ENCODE measurements around the gene CIBAR2. TPM values are rescaled to one million over a fixed set of nuclear protein-coding genes. Genes with fewer than 3 reads are reported as not detected.
A peak's percentile ranks its signal among the peaks of the same experiment; 100 is the strongest.

The CIBAR2 gene
- total RNA-seq, 1 experiment from 2014 or later, result not detected

- H3K4me1 ChIP-seq (ENCODE audit: low read length), result no peaks in the 10 kb centered on the region
- no peak overlapping the region for H3K4me2 ChIP-seq (ENCODE audit: low read depth, low read length, poor library complexity, severe bottlenecking)
- DNase-seq, result peak; percentile 11
- H3K4me3 ChIP-seq (ENCODE audit: low read length), result no peak overlapping the region
- H3K9me3 ChIP-seq (ENCODE audit: low read length), result no peaks in the 10 kb centered on the region
- no peaks in the 10 kb centered on the region for H3K27me3 ChIP-seq (ENCODE audit: low read length)
- no peak overlapping the region for H2AFZ ChIP-seq (ENCODE audit: low read length)
- no peaks in the 10 kb centered on the region for H4K20me1 ChIP-seq (ENCODE audit: insufficient read depth, low read depth, low read length)
- no peaks in the 10 kb centered on the region for H3K9me2 ChIP-seq (replicated peaks; ENCODE audit: insufficient read depth, low read length)
- no peak overlapping the region for H3K9ac ChIP-seq (ENCODE audit: low read length)
- no peaks in the 10 kb centered on the region for H3K79me2 ChIP-seq (ENCODE audit: low read length)
- no peaks in the 10 kb centered on the region for H3K36me3 ChIP-seq (ENCODE audit: insufficient read depth, low read length)
- no peak overlapping the region for H3K27ac ChIP-seq (ENCODE audit: low read length)
These were observed 16.0 kb upstream of the CIBAR2 start for GRCh38 chr16:85128079-85128837.

GRCh38 chr16:85127379-85127723, 15.1 kb upstream of the CIBAR2 start:
- H3K4me3 ChIP-seq (ENCODE audit: low read length), result no peak overlapping the region
- H3K27me3 ChIP-seq (ENCODE audit: low read length), result no peaks in the 10 kb centered on the region
- H3K9me3 ChIP-seq (ENCODE audit: low read length), result no peaks in the 10 kb centered on the region
- no peak overlapping the region for H3K9ac ChIP-seq (ENCODE audit: low read length)
- H3K9me2 ChIP-seq (replicated peaks; ENCODE audit: insufficient read depth, low read length), result no peaks in the 10 kb centered on the region
- H4K20me1 ChIP-seq (ENCODE audit: insufficient read depth, low read depth, low read length), result no peaks in the 10 kb centered on the region
- H3K27ac ChIP-seq (ENCODE audit: low read length), result no peak overlapping the region
- H2AFZ ChIP-seq (ENCODE audit: low read length), result no peak overlapping the region
- H3K36me3 ChIP-seq (ENCODE audit: insufficient read depth, low read length), result no peaks in the 10 kb centered on the region
- peak; percentile 27 for DNase-seq
- no peak overlapping the region for H3K4me2 ChIP-seq (ENCODE audit: low read depth, low read length, poor library complexity, severe bottlenecking)
- no peaks in the 10 kb centered on the region for H3K79me2 ChIP-seq (ENCODE audit: low read length)
- H3K4me1 ChIP-seq (ENCODE audit: low read length), result no peaks in the 10 kb centered on the region

- Histone ChIP-seq H3K27me3 (ENCODE audit: low read length) (no peaks in the 10 kb centered on the region), H3K4me1 (ENCODE audit: low read length) (no peaks in the 10 kb centered on the region), H3K36me3 (ENCODE audit: insufficient read depth, low read length) (no peaks in the 10 kb centered on the region), H3K4me2 (ENCODE audit: low read depth, low read length, poor library complexity, severe bottlenecking) (no peak overlapping the region), H3K9me2 (replicated peaks; ENCODE audit: insufficient read depth, low read length) (no peaks in the 10 kb centered on the region), H4K20me1 (ENCODE audit: insufficient read depth, low read depth, low read length) (no peaks in the 10 kb centered on the region), H3K27ac (ENCODE audit: low read length) (no peak overlapping the region), H2AFZ (ENCODE audit: low read length) (no peak overlapping the region), H3K9ac (ENCODE audit: low read length) (no peak overlapping the region), H3K9me3 (ENCODE audit: low read length) (no peaks in the 10 kb centered on the region), H3K4me3 (ENCODE audit: low read length) (no peak overlapping the region), H3K79me2 (ENCODE audit: low read length) (no peaks in the 10 kb centered on the region)
- no peak for DNase-seq
These were observed 14.6 kb upstream of the CIBAR2 start for GRCh38 chr16:85126705-85127378.

GRCh38 chr16:85126394-85126704, 14.1 kb upstream of the CIBAR2 start:
- H3K36me3 ChIP-seq (ENCODE audit: insufficient read depth, low read length), result no peaks in the 10 kb centered on the region
- H3K79me2 ChIP-seq (ENCODE audit: low read length), result no peaks in the 10 kb centered on the region
- H3K9me3 ChIP-seq (ENCODE audit: low read length), result no peaks in the 10 kb centered on the region
- H3K27me3 ChIP-seq (ENCODE audit: low read length), result no peaks in the 10 kb centered on the region
- no peak overlapping the region for H3K4me3 ChIP-seq (ENCODE audit: low read length)
- H2AFZ ChIP-seq (ENCODE audit: low read length), result no peak overlapping the region
- H3K9ac ChIP-seq (ENCODE audit: low read length), result no peak overlapping the region
- no peaks in the 10 kb centered on the region for H4K20me1 ChIP-seq (ENCODE audit: insufficient read depth, low read depth, low read length)
- H3K27ac ChIP-seq (ENCODE audit: low read length), result no peak overlapping the region
- no peak overlapping the region for H3K4me2 ChIP-seq (ENCODE audit: low read depth, low read length, poor library complexity, severe bottlenecking)
- no peaks in the 10 kb centered on the region for H3K4me1 ChIP-seq (ENCODE audit: low read length)
- no peaks in the 10 kb centered on the region for H3K9me2 ChIP-seq (replicated peaks; ENCODE audit: insufficient read depth, low read length)
- DNase-seq, result no peak

GRCh38 chr16:85125570-85126393, 13.5 kb upstream of the CIBAR2 start:
- no peak overlapping the region for H3K4me3 ChIP-seq (ENCODE audit: low read length)
- H3K9me3 ChIP-seq (ENCODE audit: low read length), result no peaks in the 10 kb centered on the region
- no peaks in the 10 kb centered on the region for H3K9me2 ChIP-seq (replicated peaks; ENCODE audit: insufficient read depth, low read length)
- no peak overlapping the region for H3K27ac ChIP-seq (ENCODE audit: low read length)
- H3K79me2 ChIP-seq (ENCODE audit: low read length), result no peaks in the 10 kb centered on the region
- H3K4me2 ChIP-seq (ENCODE audit: low read depth, low read length, poor library complexity, severe bottlenecking), result no peak overlapping the region
- H3K36me3 ChIP-seq (ENCODE audit: insufficient read depth, low read length), result no peaks in the 10 kb centered on the region
- DNase-seq, result peak; percentile 31
- H2AFZ ChIP-seq (ENCODE audit: low read length), result no peak overlapping the region
- H4K20me1 ChIP-seq (ENCODE audit: insufficient read depth, low read depth, low read length), result no peaks in the 10 kb centered on the region
- H3K4me1 ChIP-seq (ENCODE audit: low read length), result no peaks in the 10 kb centered on the region
- no peak overlapping the region for H3K9ac ChIP-seq (ENCODE audit: low read length)
- no peaks in the 10 kb centered on the region for H3K27me3 ChIP-seq (ENCODE audit: low read length)

- Histone ChIP-seq H3K79me2 (ENCODE audit: low read length) (no peaks in the 10 kb centered on the region), H3K4me2 (ENCODE audit: low read depth, low read length, poor library complexity, severe bottlenecking) (no peak overlapping the region), H3K36me3 (ENCODE audit: insufficient read depth, low read length) (no peaks in the 10 kb centered on the region), H4K20me1 (ENCODE audit: insufficient read depth, low read depth, low read length) (no peaks in the 10 kb centered on the region), H3K27ac (ENCODE audit: low read length) (no peak overlapping the region), H3K27me3 (ENCODE audit: low read length) (no peaks in the 10 kb centered on the region), H2AFZ (ENCODE audit: low read length) (no peak overlapping the region), H3K9me3 (ENCODE audit: low read length) (no peaks in the 10 kb centered on the region), H3K4me1 (ENCODE audit: low read length) (no peaks in the 10 kb centered on the region), H3K4me3 (ENCODE audit: low read length) (no peak overlapping the region), H3K9ac (ENCODE audit: low read length) (no peak overlapping the region), H3K9me2 (replicated peaks; ENCODE audit: insufficient read depth, low read length) (no peaks in the 10 kb centered on the region)
- no peak for DNase-seq
These were observed 12.5 kb upstream of the CIBAR2 start for GRCh38 chr16:85124636-85125346.

- no peaks in the 10 kb centered on the region for H3K4me1 ChIP-seq (ENCODE audit: low read length)
- no peaks in the 10 kb centered on the region for H3K27me3 ChIP-seq (ENCODE audit: low read length)
- H2AFZ ChIP-seq (ENCODE audit: low read length), result no peak overlapping the region
- no peak overlapping the region for H3K4me3 ChIP-seq (ENCODE audit: low read length)
- DNase-seq, result peak; percentile 32
- no peak overlapping the region for H3K4me2 ChIP-seq (ENCODE audit: low read depth, low read length, poor library complexity, severe bottlenecking)
- no peak overlapping the region for H3K9ac ChIP-seq (ENCODE audit: low read length)
- no peak overlapping the region for H3K27ac ChIP-seq (ENCODE audit: low read length)
- H3K9me3 ChIP-seq (ENCODE audit: low read length), result no peaks in the 10 kb centered on the region
- H3K79me2 ChIP-seq (ENCODE audit: low read length), result no peaks in the 10 kb centered on the region
- H4K20me1 ChIP-seq (ENCODE audit: insufficient read depth, low read depth, low read length), result no peaks in the 10 kb centered on the region
- H3K36me3 ChIP-seq (ENCODE audit: insufficient read depth, low read length), result no peaks in the 10 kb centered on the region
- H3K9me2 ChIP-seq (replicated peaks; ENCODE audit: insufficient read depth, low read length), result no peaks in the 10 kb centered on the region
These were observed 11.8 kb upstream of the CIBAR2 start for GRCh38 chr16:85123891-85124635.
